Stimulated activated CD4-positive, alpha-beta T cell treated with anti-CD3 and anti-CD28 coated beads, Interleukin-1b, Interleukin-23, amount 100 ng/mL, for 1 hour (primary cell): Measurements from ENCODE around the gene CRACR2B.

Source experiments
- DNase-seq, 2 donors: peaks; one replicate each; pipeline ENCODE4 v3.0.0-alpha.2; 2020; ENCODE audit warnings: low read depth in 2 of 2

CRACR2B gene

GRCh38 chr11:826227-826621, 1.5 kb upstream of the CRACR2B start:
- DNase-seq, result no peak

GRCh38 chr11:826836-827145, 928 bp upstream of the CRACR2B start:
- no peak for DNase-seq

- no peak for DNase-seq
These were observed 398 bp upstream of the CRACR2B start for GRCh38 chr11:827146-827896.

GRCh38 chr11:828506-829175, 922 bp downstream of the CRACR2B start:
- DNase-seq, result no peak

GRCh38 chr11:829176-829846, 1.6 kb downstream of the CRACR2B start:
- DNase-seq, result no peak

- no peak for DNase-seq
These were observed 2.2 kb downstream of the CRACR2B start for GRCh38 chr11:829847-830294.

- DNase-seq, result no peak
These were observed 2.8 kb downstream of the CRACR2B start for GRCh38 chr11:830295-831117.

- no peak for DNase-seq
These were observed 3.6 kb downstream of the CRACR2B start for GRCh38 chr11:831118-831864.

GRCh38 chr11:831961-832528, 4.3 kb downstream of the CRACR2B start:
- DNase-seq, result no peak

- no peak for DNase-seq
These were observed 4.9 kb downstream of the CRACR2B start, which contains the start of gene CD151 for GRCh38 chr11:832529-833113. Gene CD151 (plus strand): TSS chr11:832952. CDS start chr11:836070, 3,118 bp downstream.

GRCh38 chr11:833114-833791, 5.5 kb downstream of the CRACR2B start:
- DNase-seq, result no peak

GRCh38 chr11:833849-834311, 6.2 kb downstream of the CRACR2B start:
- DNase-seq, result no peak

- no peak for DNase-seq
These were observed 6.9 kb downstream of the CRACR2B start for GRCh38 chr11:834371-835316.

- no peak for DNase-seq
These were observed 8.6 kb downstream of the CRACR2B start for GRCh38 chr11:836274-836673.

- DNase-seq, result no peak
These were observed 9.0 kb downstream of the CRACR2B start for GRCh38 chr11:836700-837099.

- no peak for DNase-seq
These were observed 9.7 kb downstream of the CRACR2B start for GRCh38 chr11:837189-837989.

GRCh38 chr11:837990-838307, 10.2 kb downstream of the CRACR2B start:
- no peak for DNase-seq
